ENCODE data around the gene SPOCD1. TPM values are rescaled to one million over a fixed set of nuclear protein-coding genes. Genes with fewer than 3 reads are reported as not detected.

The SPOCD1 gene
- not detected in 2 replicates for total RNA-seq

GRCh38 chr1:31815752-31816500, at the start of gene SPOCD1:
Gene SPOCD1 (minus strand): TSS chr1:31816022. CDS start chr1:31815333, 689 bp downstream.
- no peaks in the 10 kb centered on the region for H3K36me3 Mint-ChIP-seq (ENCODE audit: low read depth)
- H3K4me1 Mint-ChIP-seq (ENCODE audit: low read depth), result peaks cover 10% of the 10 kb centered on the region
- intact Hi-C loops (cut with micrococcal nuclease), result loop anchor here (1.0 to 5.0 kb wide), 5 partner anchors 57 to 256 kb away; partner anchors contain the start of gene TMEM39B
- peaks cover 6% of the 10 kb centered on the region for H3K27me3 Mint-ChIP-seq (ENCODE audit: insufficient read depth)
- no peaks in the 10 kb centered on the region for H3K9me3 Mint-ChIP-seq
- peak; percentile 74 for DNase-seq (ENCODE audit: low spot score)
- no peak within 1 kb of the TSS for H3K4me3 Mint-ChIP-seq
- H3K27ac Mint-ChIP-seq, result no peak within 1 kb of the TSS

GRCh38 chr1:31862071-31862470, 46.2 kb upstream of the SPOCD1 start:
- H3K27me3 Mint-ChIP-seq (ENCODE audit: insufficient read depth), result no peaks in the 10 kb centered on the region
- intact Hi-C loops (cut with micrococcal nuclease), result no loop called here
- no peaks in the 10 kb centered on the region for H3K9me3 Mint-ChIP-seq
- H3K27ac Mint-ChIP-seq, result no peak overlapping the region
- H3K4me3 Mint-ChIP-seq, result no peak overlapping the region
- H3K4me1 Mint-ChIP-seq (ENCODE audit: low read depth), result no peaks in the 10 kb centered on the region
- DNase-seq (ENCODE audit: low spot score), result no peak
- H3K36me3 Mint-ChIP-seq (ENCODE audit: low read depth), result no peaks in the 10 kb centered on the region

- H3K27me3 Mint-ChIP-seq (ENCODE audit: insufficient read depth), result no peaks in the 10 kb centered on the region
- no peak overlapping the region for H3K27ac Mint-ChIP-seq
- no peak overlapping the region for H3K4me3 Mint-ChIP-seq
- H3K36me3 Mint-ChIP-seq (ENCODE audit: low read depth), result no peaks in the 10 kb centered on the region
- DNase-seq (ENCODE audit: low spot score), result no peak
- H3K4me1 Mint-ChIP-seq (ENCODE audit: low read depth), result no peaks in the 10 kb centered on the region
- H3K9me3 Mint-ChIP-seq, result no peaks in the 10 kb centered on the region
- intact Hi-C loops (cut with micrococcal nuclease), result no loop called here
These were observed 45.5 kb upstream of the SPOCD1 start for GRCh38 chr1:31861346-31861745.

- no peaks in the 10 kb centered on the region for H3K9me3 Mint-ChIP-seq
- H3K4me1 Mint-ChIP-seq (ENCODE audit: low read depth), result no peaks in the 10 kb centered on the region
- H3K36me3 Mint-ChIP-seq (ENCODE audit: low read depth), result no peaks in the 10 kb centered on the region
- no peak for DNase-seq (ENCODE audit: low spot score)
- intact Hi-C loops (cut with micrococcal nuclease), result no loop called here
- no peaks in the 10 kb centered on the region for H3K27me3 Mint-ChIP-seq (ENCODE audit: insufficient read depth)
- H3K27ac Mint-ChIP-seq, result no peak overlapping the region
- H3K4me3 Mint-ChIP-seq, result no peak overlapping the region
These were observed 44.8 kb upstream of the SPOCD1 start for GRCh38 chr1:31860581-31860980.

GRCh38 chr1:31859719-31860118, 43.9 kb upstream of the SPOCD1 start:
- Mint-ChIP-seq H3K4me1 (ENCODE audit: low read depth) (no peaks in the 10 kb centered on the region), H3K27ac (no peak overlapping the region), H3K9me3 (no peaks in the 10 kb centered on the region), H3K36me3 (ENCODE audit: low read depth) (no peaks in the 10 kb centered on the region), H3K4me3 (no peak overlapping the region), H3K27me3 (ENCODE audit: insufficient read depth) (no peaks in the 10 kb centered on the region)
- intact Hi-C loops (cut with micrococcal nuclease), result no loop called here
- no peak for DNase-seq (ENCODE audit: low spot score)

GRCh38 chr1:31859044-31859443, 43.2 kb upstream of the SPOCD1 start:
- Mint-ChIP-seq H3K9me3 (no peaks in the 10 kb centered on the region), H3K27me3 (ENCODE audit: insufficient read depth) (no peaks in the 10 kb centered on the region), H3K36me3 (ENCODE audit: low read depth) (no peaks in the 10 kb centered on the region), H3K27ac (no peak overlapping the region), H3K4me3 (no peak overlapping the region), H3K4me1 (ENCODE audit: low read depth) (no peaks in the 10 kb centered on the region)
- DNase-seq (ENCODE audit: low spot score), result no peak
- intact Hi-C loops (cut with micrococcal nuclease), result no loop called here

GRCh38 chr1:31857863-31858262, 42.0 kb upstream of the SPOCD1 start:
- intact Hi-C loops (cut with micrococcal nuclease), result no loop called here
- Mint-ChIP-seq H3K4me1 (ENCODE audit: low read depth) (no peaks in the 10 kb centered on the region), H3K36me3 (ENCODE audit: low read depth) (no peaks in the 10 kb centered on the region), H3K27ac (no peak overlapping the region), H3K4me3 (no peak overlapping the region), H3K9me3 (no peaks in the 10 kb centered on the region), H3K27me3 (ENCODE audit: insufficient read depth) (no peaks in the 10 kb centered on the region)
- DNase-seq (ENCODE audit: low spot score), result no peak

- intact Hi-C loops (cut with micrococcal nuclease), result no loop called here
- H3K4me3 Mint-ChIP-seq, result no peak overlapping the region
- H3K4me1 Mint-ChIP-seq (ENCODE audit: low read depth), result no peaks in the 10 kb centered on the region
- no peak for DNase-seq (ENCODE audit: low spot score)
- no peaks in the 10 kb centered on the region for H3K27me3 Mint-ChIP-seq (ENCODE audit: insufficient read depth)
- H3K9me3 Mint-ChIP-seq, result no peaks in the 10 kb centered on the region
- H3K36me3 Mint-ChIP-seq (ENCODE audit: low read depth), result no peaks in the 10 kb centered on the region
- H3K27ac Mint-ChIP-seq, result no peak overlapping the region
These were observed 40.3 kb upstream of the SPOCD1 start for GRCh38 chr1:31856140-31856539.

- intact Hi-C loops (cut with micrococcal nuclease), result loop anchor here (1.0 kb wide), 1 partner anchor 36 kb away; no protein-coding TSS in a partner anchor
- no peaks in the 10 kb centered on the region for H3K9me3 Mint-ChIP-seq
- H3K36me3 Mint-ChIP-seq (ENCODE audit: low read depth), result no peaks in the 10 kb centered on the region
- no peak for DNase-seq (ENCODE audit: low spot score)
- H3K27me3 Mint-ChIP-seq (ENCODE audit: insufficient read depth), result peaks cover 2% of the 10 kb centered on the region
- H3K4me3 Mint-ChIP-seq, result no peak overlapping the region
- H3K4me1 Mint-ChIP-seq (ENCODE audit: low read depth), result no peaks in the 10 kb centered on the region
- H3K27ac Mint-ChIP-seq, result no peak overlapping the region
These were observed 39.4 kb upstream of the SPOCD1 start for GRCh38 chr1:31855038-31855845.

- intact Hi-C loops (cut with micrococcal nuclease), result loop anchor here (1.0 to 2.0 kb wide), 2 partner anchors 23 to 40 kb away; no protein-coding TSS in a partner anchor
- no peaks in the 10 kb centered on the region for H3K9me3 Mint-ChIP-seq
- DNase-seq (ENCODE audit: low spot score), result no peak
- H3K4me1 Mint-ChIP-seq (ENCODE audit: low read depth), result peaks cover 49% of the 10 kb centered on the region
- H3K4me3 Mint-ChIP-seq, result no peak overlapping the region
- H3K36me3 Mint-ChIP-seq (ENCODE audit: low read depth), result no peaks in the 10 kb centered on the region
- peaks cover 2% of the 10 kb centered on the region for H3K27me3 Mint-ChIP-seq (ENCODE audit: insufficient read depth)
- no peak overlapping the region for H3K27ac Mint-ChIP-seq
These were observed 33.8 kb upstream of the SPOCD1 start for GRCh38 chr1:31849653-31850052.

GRCh38 chr1:31848381-31848897, 32.6 kb upstream of the SPOCD1 start:
- H3K9me3 Mint-ChIP-seq, result no peaks in the 10 kb centered on the region
- no peaks in the 10 kb centered on the region for H3K36me3 Mint-ChIP-seq (ENCODE audit: low read depth)
- intact Hi-C loops (cut with micrococcal nuclease), result loop anchor here (2.0 kb wide), 1 partner anchor 22 kb away; no protein-coding TSS in a partner anchor
- peak; percentile 33 for DNase-seq (ENCODE audit: low spot score)
- H3K4me3 Mint-ChIP-seq, result peak overlapping the region; percentile 61
- H3K27me3 Mint-ChIP-seq (ENCODE audit: insufficient read depth), result peaks cover 2% of the 10 kb centered on the region
- peak overlapping the region; percentile 76 for H3K27ac Mint-ChIP-seq
- peaks cover 52% of the 10 kb centered on the region for H3K4me1 Mint-ChIP-seq (ENCODE audit: low read depth)

GRCh38 chr1:31846484-31846883, 30.7 kb upstream of the SPOCD1 start:
- Mint-ChIP-seq H3K9me3 (no peaks in the 10 kb centered on the region), H3K27ac (no peak overlapping the region), H3K4me3 (no peak overlapping the region), H3K36me3 (ENCODE audit: low read depth) (peaks cover 2% of the 10 kb centered on the region), H3K4me1 (ENCODE audit: low read depth) (peaks cover 54% of the 10 kb centered on the region), H3K27me3 (ENCODE audit: insufficient read depth) (peaks cover 2% of the 10 kb centered on the region)
- intact Hi-C loops (cut with micrococcal nuclease), result no loop called here
- DNase-seq (ENCODE audit: low spot score), result no peak

GRCh38 chr1:31843506-31843905, 27.7 kb upstream of the SPOCD1 start:
- Mint-ChIP-seq H3K4me1 (ENCODE audit: low read depth) (peaks cover 40% of the 10 kb centered on the region), H3K27ac (no peak overlapping the region), H3K36me3 (ENCODE audit: low read depth) (peaks cover 2% of the 10 kb centered on the region), H3K27me3 (ENCODE audit: insufficient read depth) (peaks cover 4% of the 10 kb centered on the region), H3K9me3 (no peaks in the 10 kb centered on the region), H3K4me3 (no peak overlapping the region)
- intact Hi-C loops (cut with micrococcal nuclease), result no loop called here
- DNase-seq (ENCODE audit: low spot score), result no peak

Measured in activated T-helper 1 cell treated with anti-CD3 and anti-CD28 coated beads, Interleukin-12 subunit alpha, Interleukin-12 subunit beta, Interleukin-2, Interleukin-4 antibody, amounts not matched to agents 30 ng/mL and 10 ng/mL and 1 ng/mL, durations not matched to agents 14 hours and 24 hours and 36 hours (primary cell).